SW480 (cell line): ENCODE data around the gene ANKS1B.
"Not testable (repeated sequence)": the region's sequence is repeated elsewhere in the genome, so short reads cannot be mapped to it uniquely, and the experiment has no call there.

ENCODE experiments used
- DNase-seq: peaks from one replicate; pipeline ENCODE4 v3.0.0-alpha.2; 2016; ENCODE audit warnings: low spot score

The ANKS1B gene

GRCh38 chr12:99758997-99759396 is 225.7 kb downstream of the ANKS1B start:
- no peak for DNase-seq

GRCh38 chr12:99752740-99753139 is 232.0 kb downstream of the ANKS1B start:
- DNase-seq, result no peak

- DNase-seq, result no peak
These were observed 238.2 kb downstream of the ANKS1B start for GRCh38 chr12:99746538-99746937.

- no peak for DNase-seq
These were observed 238.8 kb downstream of the ANKS1B start for GRCh38 chr12:99745895-99746294.

GRCh38 chr12:99745121-99745520 is 239.6 kb downstream of the ANKS1B start:
- no peak for DNase-seq

- no peak for DNase-seq
These were observed 247.9 kb downstream of the ANKS1B start for GRCh38 chr12:99736760-99737269.

GRCh38 chr12:99732131-99732530 is 252.6 kb downstream of the ANKS1B start:
- no peak for DNase-seq

- no peak for DNase-seq
These were observed 261.8 kb downstream of the ANKS1B start for GRCh38 chr12:99722690-99723486.

GRCh38 chr12:99721715-99722275 is 262.9 kb downstream of the ANKS1B start:
- no peak for DNase-seq

GRCh38 chr12:99720083-99720465 is 264.7 kb downstream of the ANKS1B start:
- not testable (repeated sequence) for DNase-seq

- not testable (repeated sequence) for DNase-seq
These were observed 265.2 kb downstream of the ANKS1B start for GRCh38 chr12:99719411-99720082.

- not testable (repeated sequence) for DNase-seq
These were observed 268.8 kb downstream of the ANKS1B start for GRCh38 chr12:99715841-99716510.

- not testable (repeated sequence) for DNase-seq
These were observed 269.8 kb downstream of the ANKS1B start for GRCh38 chr12:99714921-99715320.

GRCh38 chr12:99713946-99714520 is 270.7 kb downstream of the ANKS1B start:
- no peak for DNase-seq

- DNase-seq, result no peak
These were observed 272.5 kb downstream of the ANKS1B start for GRCh38 chr12:99712281-99712680.

GRCh38 chr12:99711246-99711645 is 273.5 kb downstream of the ANKS1B start:
- DNase-seq, result no peak

GRCh38 chr12:99709619-99710018 is 275.1 kb downstream of the ANKS1B start:
- DNase-seq, result no peak

GRCh38 chr12:99709116-99709515 is 275.6 kb downstream of the ANKS1B start:
- no peak for DNase-seq

GRCh38 chr12:99707883-99708282 is 276.9 kb downstream of the ANKS1B start:
- no peak for DNase-seq

- peak; percentile 9 for DNase-seq
These were observed 277.8 kb downstream of the ANKS1B start for GRCh38 chr12:99706736-99707473.

- DNase-seq, result no peak
These were observed 280.3 kb downstream of the ANKS1B start for GRCh38 chr12:99704458-99704857.
